GM18499 (cell line): Measurements from ENCODE around the gene OR2V1.
"Not testable (repeated sequence)": the region's sequence is repeated elsewhere in the genome, so short reads cannot be mapped to it uniquely, and the experiment has no call there.

ENCODE experiments used
- ATAC-seq: cut with Tn5 transposase; IDR thresholded peaks from one replicate; pipeline ENCODE4 v1.9.1; 2021; ENCODE audit warnings: moderate number of reproducible peaks; ENCODE audit not compliant: insufficient read depth, unreplicated experiment

Gene OR2V1

DNA sequence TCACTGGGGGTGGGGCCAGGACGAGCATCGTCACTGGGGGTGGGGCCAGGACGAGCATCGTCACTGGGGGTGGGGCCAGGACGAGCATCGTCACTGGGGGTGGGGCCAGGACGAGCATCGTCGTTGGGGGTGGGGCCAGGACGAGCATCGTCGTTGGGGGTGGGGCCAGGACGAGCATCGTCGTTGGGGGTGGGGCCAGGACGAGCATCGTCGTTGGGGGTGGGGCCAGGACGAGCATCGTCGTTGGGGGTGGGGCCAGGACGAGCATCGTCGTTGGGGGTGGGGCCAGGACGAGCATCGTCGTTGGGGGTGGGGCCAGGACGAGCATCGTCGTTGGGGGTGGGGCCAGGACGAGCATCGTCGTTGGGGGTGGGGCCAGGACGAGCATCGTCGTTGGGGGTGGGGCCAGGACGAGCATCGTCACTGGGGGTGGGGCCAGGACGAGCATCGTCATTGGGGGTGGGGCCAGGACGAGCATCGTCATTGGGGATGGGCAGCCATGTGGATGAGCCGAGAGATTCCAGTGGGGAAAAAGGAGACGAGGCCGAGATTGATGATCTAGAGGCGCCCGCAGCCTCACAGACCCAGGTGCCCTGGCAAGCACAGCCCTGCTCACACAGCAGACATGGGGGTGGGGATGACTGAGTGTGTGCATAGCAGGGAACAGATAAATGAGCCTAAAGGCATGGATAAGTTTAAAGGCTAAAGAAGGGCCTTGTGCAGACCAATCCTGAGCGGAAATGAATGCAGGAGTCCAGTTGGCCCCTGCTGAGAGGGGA lies 30.0 kb upstream of the OR2V1 start:
- ATAC-seq: not testable (repeated sequence)

DNA sequence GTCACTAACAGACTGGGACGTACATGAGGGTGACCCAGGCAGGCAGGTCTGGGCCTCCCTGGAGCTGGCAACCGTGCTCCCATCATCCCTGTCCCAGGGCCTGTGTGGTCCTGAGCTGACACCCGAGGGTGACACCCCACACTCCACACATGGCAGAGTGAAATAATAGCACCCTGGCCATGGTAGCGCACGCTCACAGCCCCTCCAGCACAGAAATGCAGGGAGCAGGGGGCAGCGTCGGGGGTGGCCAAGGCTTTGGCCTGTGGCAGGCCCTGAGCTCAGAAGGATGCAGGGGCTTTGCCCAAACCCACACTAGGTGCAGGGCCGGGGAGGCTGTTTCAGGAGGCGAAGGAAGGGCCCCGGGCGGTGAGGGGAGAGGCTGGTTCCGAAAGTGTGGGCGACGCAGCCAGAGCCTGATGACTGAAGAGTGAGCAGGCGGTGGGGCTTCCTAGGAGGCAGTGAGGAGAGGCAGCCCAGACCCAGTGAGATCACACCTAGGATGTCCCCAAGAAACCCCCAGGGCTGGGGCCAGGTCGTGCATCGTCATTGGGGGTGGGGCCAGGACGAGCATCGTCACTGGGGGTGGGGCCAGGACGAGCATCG lies 29.3 kb upstream of the OR2V1 start:
- ATAC-seq: no peak

DNA sequence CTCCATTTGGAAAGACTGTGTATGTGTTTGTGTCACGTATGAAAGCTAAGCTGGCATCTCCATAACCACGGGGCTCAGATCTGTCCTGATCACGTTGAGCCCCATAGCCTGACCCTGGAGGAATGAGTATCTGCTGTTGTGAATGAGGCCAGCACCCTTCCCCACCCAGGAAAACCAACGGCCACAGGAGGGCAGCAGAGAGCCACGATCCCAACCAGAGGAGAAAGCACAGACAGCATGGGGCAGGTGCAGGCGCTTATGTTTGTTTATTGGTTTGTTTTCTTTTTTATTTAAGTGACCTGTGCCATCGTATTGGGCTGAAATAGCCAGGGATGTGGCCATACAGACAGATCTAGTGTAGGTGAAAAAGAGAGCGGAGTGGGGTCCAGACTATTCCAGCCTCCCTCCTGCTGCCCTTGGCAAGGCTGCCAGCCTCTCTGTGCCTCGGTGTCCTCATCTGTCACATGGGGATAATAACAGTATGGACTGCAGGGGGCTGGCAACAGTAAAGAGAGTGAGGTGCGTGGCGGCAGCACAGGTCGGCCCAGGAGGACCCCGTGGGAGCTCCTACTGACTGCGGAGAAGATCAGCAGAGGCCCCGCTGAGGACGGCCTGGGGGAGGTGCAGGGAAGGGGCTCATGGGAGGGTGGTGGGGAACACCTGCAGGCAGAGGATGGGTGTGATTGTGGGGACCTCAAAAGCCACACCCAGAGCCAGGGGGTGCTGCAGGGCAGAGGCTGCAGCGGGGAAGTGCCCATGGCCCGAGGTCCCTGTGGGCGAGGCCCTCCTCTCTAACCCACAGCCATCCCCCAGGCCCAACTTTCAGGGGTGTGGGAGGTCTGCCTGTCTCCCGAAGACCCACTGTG lies 28.6 kb upstream of the OR2V1 start:
- ATAC-seq: no peak

DNA sequence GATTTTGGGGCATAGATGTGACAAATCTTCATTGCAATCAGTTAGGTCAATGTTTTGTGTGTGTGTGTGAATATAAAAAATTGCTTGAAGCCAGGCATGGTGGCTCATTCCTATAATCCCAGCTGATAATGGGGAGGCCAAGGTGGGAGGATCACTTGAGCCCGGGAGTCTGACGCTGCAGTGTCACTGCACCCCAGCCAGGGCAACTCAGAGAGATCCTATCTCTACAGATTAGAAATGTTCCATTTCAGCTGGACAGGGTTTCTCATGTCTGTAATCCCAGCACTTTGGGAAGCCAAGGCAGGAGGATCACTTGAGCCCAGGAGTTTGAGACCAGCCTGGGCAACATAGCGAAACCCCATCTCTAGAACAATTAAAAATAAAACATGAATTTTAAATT lies 27.9 kb upstream of the OR2V1 start:
- ATAC-seq: no peak

DNA sequence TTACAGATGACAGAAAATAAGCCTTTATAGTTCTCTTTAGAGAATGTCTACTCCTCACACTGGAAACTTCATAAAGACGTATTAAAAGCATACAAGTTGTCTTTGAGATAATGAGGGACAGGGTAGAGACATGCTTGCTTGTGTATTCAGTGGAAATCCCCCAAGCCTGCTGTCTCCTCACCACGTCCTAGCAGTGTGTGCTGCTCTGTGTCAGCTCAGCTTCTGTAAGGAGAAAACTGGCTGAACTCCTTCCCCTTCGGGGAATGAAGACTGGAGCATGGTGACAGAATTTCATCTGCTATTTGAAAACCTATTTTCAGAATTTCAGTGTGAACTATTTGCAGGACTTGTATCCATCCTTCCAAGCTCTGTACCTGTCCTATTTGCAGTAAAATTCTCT lies 25.8 kb upstream of the OR2V1 start:
- no peak for ATAC-seq

DNA sequence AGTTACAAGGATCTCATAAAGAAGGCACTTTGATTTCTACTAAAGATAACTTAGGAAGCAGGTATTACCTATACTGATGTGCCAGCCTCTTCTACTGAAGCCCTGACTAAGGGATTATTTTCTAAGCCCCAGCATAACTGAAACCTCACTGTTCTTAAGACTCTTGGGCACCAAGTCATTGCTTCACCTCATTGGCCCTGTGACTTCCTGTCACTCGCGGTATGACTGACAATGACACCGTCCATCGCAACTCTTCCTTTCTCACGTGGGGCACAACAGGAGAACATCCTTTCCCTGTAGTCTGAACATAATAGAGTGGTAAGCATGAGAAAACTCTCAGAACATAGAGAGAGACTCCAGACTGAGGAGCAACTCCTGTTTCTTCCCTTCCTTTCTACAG lies 22.8 kb upstream of the OR2V1 start:
- no peak for ATAC-seq

DNA sequence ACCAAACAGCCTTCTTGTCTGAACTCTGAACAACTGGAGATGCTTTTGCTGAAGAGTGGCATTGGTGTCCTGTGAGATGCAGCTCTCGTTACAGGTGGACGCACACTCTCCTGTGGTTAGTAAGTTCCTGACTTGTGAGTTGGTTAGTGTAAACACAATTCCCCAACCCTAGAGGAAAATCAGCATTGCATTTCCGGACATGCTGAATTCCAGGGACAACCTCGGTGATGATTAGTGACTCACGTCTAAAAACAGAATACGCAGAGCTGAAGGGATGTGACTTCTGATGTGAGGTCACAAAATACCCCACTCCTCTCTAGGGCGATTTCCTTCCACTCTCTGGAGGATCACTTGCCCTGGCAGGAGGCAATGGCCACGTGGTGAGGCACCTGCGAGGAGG lies 21.4 kb upstream of the OR2V1 start:
- no peak for ATAC-seq

DNA sequence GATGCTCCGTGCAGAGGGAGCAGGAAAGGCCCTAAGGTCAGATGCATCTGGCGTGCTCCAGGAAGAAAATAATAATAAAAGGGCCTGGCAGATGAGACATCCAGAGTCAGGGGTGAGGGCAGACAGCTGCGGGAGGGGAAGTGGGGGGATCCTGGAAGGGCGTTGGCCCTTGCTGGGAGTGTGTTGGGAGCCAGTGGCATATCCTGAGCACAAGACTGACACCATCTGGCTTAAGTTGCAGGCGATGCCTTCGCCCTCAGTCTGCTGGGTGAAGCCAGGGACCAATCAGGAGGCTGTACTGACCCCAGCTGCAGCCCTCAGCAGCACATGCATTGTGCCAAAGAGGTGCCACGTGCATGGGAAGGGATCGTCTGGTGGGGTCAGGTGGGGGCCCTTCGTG lies 20.2 kb upstream of the OR2V1 start:
- no peak for ATAC-seq

DNA sequence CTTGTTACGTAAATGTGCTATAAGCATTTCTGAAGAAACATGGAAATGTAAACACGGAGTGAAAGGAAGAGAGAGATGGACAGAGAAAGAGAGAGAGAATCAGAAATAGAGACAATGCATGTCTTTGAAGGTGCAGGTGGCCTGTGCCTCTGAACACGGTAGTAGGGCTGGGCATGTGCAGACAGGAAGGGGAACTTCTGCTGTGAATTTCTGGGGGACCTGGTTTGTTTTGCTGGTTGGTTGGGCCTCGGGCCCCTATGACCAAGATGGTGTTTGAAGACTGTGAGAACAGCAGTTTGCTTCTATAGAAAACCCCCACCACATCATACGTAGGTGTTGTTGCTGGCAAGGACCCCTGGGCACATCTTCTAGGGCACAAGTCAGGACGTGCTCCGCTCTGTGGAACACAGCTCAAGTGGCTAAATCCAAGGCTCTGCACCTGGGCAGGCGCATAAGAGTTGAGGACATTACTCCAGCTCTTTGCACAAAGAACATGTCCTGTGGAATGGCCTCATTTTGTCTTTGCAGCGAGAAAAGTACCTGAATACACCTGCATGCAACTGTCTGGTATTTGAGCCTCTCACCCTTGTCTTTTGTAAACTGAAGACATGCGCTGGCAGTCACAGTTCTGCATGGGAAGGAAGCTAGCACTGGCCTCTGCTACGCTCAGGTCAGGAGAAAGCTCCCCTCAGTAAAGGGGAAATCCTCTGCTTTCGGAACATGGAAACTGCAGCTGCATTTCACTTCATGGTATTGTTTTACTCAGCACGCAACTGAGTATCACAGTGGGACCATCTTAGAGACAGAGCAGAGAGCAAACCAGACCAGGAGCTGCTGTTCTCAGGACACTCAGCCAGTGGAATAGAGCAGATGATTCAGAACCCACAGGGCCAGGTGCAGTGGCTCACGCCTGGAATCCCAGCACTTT lies 19.1 kb upstream of the OR2V1 start:
- ATAC-seq: no peak

DNA sequence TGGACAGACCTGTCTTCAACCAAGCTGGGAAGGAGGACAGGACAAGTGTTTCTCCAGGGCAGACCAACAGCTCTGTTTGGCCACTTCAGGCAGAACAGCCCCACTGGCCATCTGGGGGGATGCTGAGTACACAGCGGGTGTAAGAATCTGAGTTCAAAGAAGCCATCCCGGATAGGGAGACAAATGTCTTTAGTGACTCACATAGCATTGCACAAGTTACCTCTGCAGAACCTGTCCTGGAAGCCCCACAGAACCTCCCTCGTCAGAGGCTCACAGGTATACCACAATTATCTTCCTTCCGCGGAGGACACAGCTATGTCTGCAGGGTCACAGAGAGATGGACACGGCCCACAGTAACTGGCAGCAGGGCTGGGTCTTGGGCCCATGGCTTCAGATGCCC lies 18.4 kb upstream of the OR2V1 start:
- no peak for ATAC-seq

DNA sequence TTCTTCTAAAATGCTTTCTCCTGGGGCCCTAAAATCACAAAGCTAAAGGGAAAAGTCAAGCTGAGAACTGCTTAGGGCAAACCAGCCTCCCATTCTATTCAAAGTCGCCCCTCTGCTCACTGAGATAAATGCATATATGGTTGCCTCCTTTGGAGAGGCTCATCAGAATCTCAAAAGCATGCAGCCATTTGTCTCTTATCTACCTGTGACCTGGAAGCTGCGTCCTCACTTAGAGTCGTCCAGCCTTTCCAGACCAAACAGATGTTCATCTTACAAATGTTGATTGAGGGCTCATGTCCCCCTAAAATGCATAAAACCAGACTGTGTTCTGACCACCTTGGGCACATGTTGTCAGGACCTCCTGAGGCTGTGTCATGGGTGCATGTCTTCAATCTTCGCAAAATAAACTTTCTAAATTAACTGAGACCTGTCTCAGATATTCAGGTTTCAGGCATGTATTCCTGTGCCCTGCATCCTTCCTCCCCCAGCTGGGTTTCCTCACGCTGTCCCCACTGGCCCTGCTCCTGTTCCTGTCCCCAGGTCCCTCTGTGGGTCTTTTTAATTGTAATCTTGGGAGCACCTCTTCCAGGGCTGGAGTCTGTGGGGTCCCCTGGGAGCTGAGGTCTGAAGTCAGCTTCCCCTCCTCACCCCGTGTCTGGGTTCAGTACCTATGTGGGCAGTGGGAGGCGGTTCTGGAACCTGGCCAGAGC lies 16.1 kb upstream of the OR2V1 start, which contains the start of gene OR2V2:
TSS of gene OR2V2 (plus strand) at position 660 of the 710 bp plus-strand sequence. CDS start 7,357 bp downstream, outside the sequence.
- not testable (repeated sequence) for ATAC-seq

DNA sequence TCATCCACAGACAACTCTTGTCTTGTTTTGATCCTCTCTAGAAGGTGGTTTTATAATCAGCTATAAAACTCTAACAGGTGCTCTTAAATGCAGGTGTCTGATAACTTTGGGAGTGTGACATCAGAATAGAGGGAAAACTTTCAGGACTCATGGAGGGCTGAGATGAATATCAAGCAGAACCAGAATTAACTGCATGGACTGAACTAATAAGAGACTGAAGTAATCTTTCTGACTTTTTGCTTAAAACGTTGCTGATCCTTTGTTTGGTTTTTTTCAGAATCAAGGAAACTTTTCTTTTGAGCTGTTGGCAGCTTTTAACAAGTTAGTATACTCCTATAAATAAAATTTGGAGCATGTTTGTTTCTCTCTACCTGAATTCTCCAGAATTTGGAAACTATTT lies 14.2 kb upstream of the OR2V1 start:
- no peak for ATAC-seq

DNA sequence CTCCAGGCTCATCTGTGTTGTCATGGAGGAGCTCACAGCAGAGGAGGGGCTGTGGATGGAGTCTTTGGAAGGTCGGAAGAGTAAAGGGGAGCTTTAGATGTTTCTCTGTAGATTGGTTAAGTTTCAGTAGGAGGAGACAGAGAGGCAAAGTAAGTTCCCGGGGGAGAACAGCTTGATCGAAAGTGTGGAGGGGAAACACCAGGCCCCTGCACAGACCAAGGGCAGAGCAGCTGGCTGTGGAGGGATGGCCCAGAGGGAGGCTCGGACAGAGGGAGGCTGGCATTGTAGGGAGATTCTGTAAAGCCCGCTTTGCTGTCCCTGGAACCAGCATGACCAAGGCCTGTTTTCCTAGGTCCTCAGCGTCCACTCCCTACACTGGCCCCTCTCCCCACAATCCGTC lies 11.1 kb upstream of the OR2V1 start:
- ATAC-seq: no peak

DNA sequence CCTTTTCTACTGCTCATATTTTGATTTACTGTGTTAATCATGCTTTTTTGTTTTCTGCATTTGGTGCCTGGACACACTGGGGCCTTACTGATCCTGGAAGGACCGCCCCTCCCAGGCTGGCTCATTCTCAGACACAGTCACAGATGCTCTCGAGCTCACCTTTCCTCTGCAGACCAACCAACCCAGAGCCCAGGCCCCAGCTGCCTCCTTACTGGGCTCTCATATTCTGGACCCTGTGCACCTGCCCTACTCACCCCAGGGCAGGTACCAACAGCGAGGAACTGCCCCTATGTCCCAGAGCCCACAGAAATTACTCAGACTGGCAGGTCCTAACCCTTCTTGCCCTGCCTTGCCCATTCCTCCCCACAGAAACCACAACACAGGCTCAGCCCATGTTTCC lies 9.8 kb upstream of the OR2V1 start:
- ATAC-seq: no peak

DNA sequence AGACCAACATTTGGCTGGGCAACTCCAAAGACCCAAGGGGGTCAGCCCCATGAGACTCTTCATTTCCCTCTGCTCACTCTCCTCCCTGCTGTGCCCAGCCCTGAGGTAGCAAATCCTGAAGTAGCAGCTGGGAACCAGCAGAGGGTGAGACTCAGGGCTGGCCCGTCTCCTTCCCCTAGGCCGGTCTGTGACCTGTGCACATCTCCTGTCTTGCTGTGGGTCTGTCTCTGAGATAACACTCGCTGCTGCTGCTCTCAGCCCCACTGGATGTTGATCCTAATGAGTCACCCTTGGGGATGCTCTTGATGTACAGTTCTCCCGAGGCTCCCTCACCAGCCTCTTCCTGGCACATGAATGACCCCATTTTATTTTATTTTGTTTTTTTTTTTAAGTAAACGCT lies 7.3 kb upstream of the OR2V1 start:
- no peak for ATAC-seq

DNA sequence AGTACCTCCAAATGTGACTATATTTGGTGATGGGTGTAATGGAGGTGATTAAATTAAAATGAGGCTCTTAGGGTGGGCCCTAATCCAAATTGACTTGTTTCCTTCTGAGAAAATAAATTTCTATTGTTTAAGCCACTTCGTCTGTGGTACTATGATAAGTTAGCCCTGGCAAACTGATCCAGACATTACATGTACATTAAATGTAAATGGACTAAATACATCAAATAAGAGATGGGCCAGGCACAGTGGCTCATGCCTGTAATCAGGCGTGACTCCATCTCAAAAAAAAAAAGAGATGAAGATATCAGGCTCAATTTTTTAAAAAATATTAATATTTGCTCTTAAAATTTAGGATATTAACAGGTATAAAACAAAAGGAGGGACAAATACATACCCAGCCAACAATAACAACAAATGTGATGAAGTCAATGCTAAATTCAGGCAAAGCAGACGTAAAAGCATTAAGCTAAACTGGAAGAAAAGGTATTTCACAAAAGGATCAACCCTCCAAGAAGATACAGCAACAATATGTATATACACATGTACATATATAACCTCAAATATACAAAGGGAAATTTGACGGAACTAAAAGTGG lies 5.5 kb upstream of the OR2V1 start:
- no peak for ATAC-seq

DNA sequence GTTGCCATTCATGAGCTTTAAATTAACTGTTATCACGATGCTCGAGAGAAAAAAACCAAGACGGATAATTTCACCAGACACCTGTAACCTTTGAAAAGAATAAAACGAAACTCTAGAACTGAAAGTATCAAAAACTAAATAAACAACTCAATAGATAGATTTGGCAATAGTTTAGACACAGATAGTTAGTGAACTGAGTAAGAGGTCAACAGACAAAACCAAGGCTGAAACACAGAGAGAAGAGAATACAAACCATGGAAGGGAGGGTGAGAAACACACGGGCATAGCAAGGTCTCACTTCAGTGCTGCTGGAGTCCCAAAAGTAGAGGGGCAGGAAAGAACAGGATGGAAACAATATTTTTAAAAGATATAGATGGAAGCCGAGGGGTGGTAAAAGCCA lies 3.3 kb upstream of the OR2V1 start:
- no peak for ATAC-seq

DNA sequence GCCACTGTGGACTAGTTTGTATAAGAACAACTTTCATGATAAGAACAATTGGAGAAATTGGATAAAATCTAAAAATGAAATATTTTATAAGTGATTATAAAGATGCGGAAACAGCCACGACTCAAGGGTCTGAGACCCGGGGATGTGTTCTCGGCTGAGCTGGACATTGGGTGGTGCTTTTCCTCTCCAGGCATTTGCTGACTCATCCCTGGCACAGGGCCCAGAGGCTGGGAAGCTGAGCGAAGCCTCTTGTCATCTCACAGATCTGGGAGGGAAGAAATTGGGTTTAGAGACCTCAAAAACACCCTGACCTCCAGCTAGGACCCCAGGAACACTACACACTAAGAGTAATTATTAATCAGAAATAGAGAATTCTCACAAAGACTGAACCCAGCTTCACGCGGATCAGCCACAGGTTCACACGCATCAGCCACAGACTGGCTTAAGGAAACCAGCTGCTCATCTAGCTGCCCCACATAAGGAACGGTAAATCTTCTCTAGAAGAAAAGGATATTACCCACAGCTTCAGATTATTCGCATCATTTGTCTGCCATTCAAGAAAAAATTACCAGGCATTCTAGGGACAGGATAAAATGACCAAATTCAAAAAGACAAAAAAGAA lies 2.8 kb upstream of the OR2V1 start:
- ATAC-seq: no peak

DNA sequence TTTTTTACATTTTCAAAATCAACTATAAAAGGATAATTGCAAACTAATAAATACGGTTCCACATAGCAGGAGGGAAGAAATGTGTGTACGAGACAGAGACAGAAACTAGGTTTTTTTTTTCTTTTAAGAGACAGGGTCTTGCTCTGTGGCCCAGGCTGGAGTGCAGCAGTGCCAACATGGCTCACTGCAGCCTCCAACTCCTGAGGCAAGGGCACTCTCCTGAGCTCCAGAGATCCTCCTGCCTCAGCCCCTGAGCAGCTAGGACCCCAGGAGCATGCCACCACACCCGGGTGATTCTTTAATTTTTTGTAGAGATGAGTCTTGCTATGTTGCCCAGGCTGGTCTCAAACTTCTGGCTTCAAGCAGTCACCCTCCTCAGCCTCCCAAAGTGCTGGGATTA lies 2.1 kb upstream of the OR2V1 start:
- no peak for ATAC-seq
